ENCODE data around the gene OR2Z1. TPM values are rescaled to one million over a fixed set of nuclear protein-coding genes. Genes with fewer than 3 reads are reported as not detected.
"Not testable (repeated sequence)": the region's sequence is repeated elsewhere in the genome, so short reads cannot be mapped to it uniquely, and the experiment has no call there.

The OR2Z1 gene
- polyA plus RNA-seq, 4 donors = not detected

DNA sequence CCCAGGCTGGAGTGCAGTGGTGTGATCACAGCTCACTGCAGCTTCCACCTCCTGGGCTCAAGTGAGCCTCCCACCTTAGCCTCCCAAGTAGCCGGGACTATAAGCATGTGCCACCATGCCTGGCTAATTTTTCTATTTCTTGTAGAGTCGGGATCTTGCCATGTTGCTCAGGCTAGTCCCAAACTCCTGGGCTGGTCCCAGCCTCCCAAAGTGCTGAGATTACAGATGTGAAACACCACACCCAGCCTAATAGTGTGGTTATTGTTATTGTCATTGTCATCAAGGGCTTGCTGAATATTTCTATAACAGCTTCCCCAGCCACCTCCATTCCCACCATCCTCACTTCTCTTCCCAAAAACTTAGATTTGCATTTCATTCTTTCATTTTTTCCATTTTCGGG, 2.8 kb downstream of the OR2Z1 start:
- Histone ChIP-seq H3K9me3 (ENCODE audit: control insufficient read depth in 2 of 2, insufficient read depth in 1 of 2, low read depth in 1 of 2, low read length in 1 of 2) (no peaks in the 10 kb centered on the region), H3K36me3 (ENCODE audit: control insufficient read depth in 3 of 3, insufficient read depth in 2 of 3, low read depth in 1 of 3, low read length in 3 of 3) (no peaks in the 10 kb centered on the region), H3K27ac (ENCODE audit: low read depth in 1 of 3, low read length in 2 of 3) (no peak overlapping the region), H3K27me3 (ENCODE audit: control insufficient read depth in 3 of 3, insufficient read depth in 3 of 3, low read length in 3 of 3) (no peaks in the 10 kb centered on the region), H3K4me1 (ENCODE audit: control insufficient read depth in 3 of 3, insufficient read depth in 2 of 3, low read depth in 1 of 3, low read length in 2 of 3) (no peaks in the 10 kb centered on the region), H3K4me3 (ENCODE audit: low read depth in 1 of 3, low read length in 3 of 3) (no peak overlapping the region)
- DNase-seq (no peak), FAIRE-seq (no peak)
- 62 to 66% (median 64%) methylated on average over 3 of the region's 3 CpGs for WGBS, 3 donors

DNA sequence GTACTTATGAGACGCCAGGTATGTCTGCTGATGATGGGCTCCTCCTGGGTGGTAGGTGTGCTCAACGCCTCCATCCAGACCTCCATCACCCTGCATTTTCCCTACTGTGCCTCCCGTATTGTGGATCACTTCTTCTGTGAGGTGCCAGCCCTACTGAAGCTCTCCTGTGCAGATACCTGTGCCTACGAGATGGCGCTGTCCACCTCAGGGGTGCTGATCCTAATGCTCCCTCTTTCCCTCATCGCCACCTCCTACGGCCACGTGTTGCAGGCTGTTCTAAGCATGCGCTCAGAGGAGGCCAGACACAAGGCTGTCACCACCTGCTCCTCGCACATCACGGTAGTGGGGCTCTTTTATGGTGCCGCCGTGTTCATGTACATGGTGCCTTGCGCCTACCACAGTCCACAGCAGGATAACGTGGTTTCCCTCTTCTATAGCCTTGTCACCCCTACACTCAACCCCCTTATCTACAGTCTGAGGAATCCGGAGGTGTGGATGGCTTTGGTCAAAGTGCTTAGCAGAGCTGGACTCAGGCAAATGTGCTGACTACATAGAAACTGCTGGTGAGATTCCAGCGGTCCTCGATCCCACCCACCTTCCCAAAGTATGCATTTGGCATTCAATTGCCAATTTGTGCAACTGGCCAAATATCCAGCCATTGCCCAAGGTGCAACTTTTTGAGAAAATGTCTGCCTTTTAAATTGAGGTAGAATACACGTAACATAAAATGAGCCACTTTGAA, 10.2 kb downstream of the OR2Z1 start:
- Histone ChIP-seq H3K36me3 (ENCODE audit: control insufficient read depth in 3 of 3, insufficient read depth in 2 of 3, low read depth in 1 of 3, low read length in 3 of 3) (no peaks in the 10 kb centered on the region), H3K27ac (ENCODE audit: low read depth in 1 of 3, low read length in 2 of 3) (no peak overlapping the region)
- WGBS, 3 donors = 63 to 72% (median 69%) methylated on average over 19 of the region's 19 CpGs

GRCh38 chr19:8738377-8738776, 16.9 kb downstream of the OR2Z1 start:
- FAIRE-seq = no peak

More for the DNA sequence above, 10.2 kb downstream of the OR2Z1 start:
- no peak for DNase-seq
- Histone ChIP-seq H3K4me1 (ENCODE audit: control insufficient read depth in 3 of 3, insufficient read depth in 2 of 3, low read depth in 1 of 3, low read length in 2 of 3) (no peaks in the 10 kb centered on the region), H3K27me3 (ENCODE audit: control insufficient read depth in 3 of 3, insufficient read depth in 3 of 3, low read length in 3 of 3) (no peaks in the 10 kb centered on the region), H3K4me3 (ENCODE audit: low read depth in 1 of 3, low read length in 3 of 3) (no peak overlapping the region), H3K9me3 (ENCODE audit: control insufficient read depth in 2 of 2, insufficient read depth in 1 of 2, low read depth in 1 of 2, low read length in 1 of 2) (no peaks in the 10 kb centered on the region)
- no peak for FAIRE-seq

DNA sequence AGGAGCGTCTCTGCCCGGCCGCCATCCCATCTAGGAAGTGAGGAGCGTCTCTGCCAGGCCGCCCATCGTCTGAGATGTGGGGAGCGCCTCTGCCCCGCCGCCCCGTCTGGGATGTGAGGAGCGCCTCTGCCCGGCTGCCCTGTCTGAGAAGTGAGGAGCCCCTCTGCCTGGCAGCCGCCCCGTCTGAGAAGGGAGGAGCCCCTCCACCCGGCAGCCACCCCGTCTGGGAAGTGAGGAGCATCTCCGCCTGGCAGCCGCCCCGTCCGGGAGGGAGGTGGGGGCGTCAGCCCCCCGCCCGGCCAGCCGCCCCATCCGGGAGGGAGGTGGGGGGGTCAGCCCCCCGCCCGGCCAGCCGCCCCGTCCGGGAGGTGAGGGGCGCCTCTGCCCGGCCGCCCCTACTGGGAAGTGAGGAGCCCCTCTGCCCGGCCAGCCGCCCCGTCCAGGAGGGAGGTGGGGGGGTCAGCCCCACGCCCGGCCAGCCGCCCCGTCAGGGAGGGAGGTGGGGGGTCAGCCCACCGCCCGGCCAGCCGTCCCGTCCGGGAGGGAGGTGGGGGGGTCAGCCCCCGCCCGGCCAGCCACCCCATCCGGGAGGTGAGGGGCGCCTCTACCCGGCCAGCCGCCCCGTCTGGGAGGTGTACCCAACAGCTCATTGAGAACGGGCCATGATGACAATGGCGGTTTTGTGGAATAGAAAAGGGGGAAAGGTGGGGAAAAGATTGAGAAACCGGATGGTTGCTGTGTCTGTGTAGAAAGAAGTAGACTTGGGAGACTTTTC, 18.0 kb downstream of the OR2Z1 start:
- not testable (repeated sequence) for H3K27ac ChIP-seq (ENCODE audit: low read depth in 1 of 3, low read length in 2 of 3); H3K36me3 ChIP-seq (ENCODE audit: control insufficient read depth in 3 of 3, insufficient read depth in 2 of 3, low read depth in 1 of 3, low read length in 3 of 3); H3K4me3 ChIP-seq (ENCODE audit: low read depth in 1 of 3, low read length in 3 of 3); DNase-seq; H3K9me3 ChIP-seq (ENCODE audit: control insufficient read depth in 2 of 2, insufficient read depth in 1 of 2, low read depth in 1 of 2, low read length in 1 of 2); H3K27me3 ChIP-seq (ENCODE audit: control insufficient read depth in 3 of 3, insufficient read depth in 3 of 3, low read length in 3 of 3); H3K4me1 ChIP-seq (ENCODE audit: control insufficient read depth in 3 of 3, insufficient read depth in 2 of 3, low read depth in 1 of 3, low read length in 2 of 3); FAIRE-seq
- WGBS, 3 donors = 94 to 95% (median 95%) methylated on average over 23 to 39 of the region's 55 CpGs

More at GRCh38 chr19:8738377-8738776, 16.9 kb downstream of the OR2Z1 start:
- Histone ChIP-seq H3K27ac (ENCODE audit: low read depth in 1 of 3, low read length in 2 of 3) (no peak overlapping the region), H3K36me3 (ENCODE audit: control insufficient read depth in 3 of 3, insufficient read depth in 2 of 3, low read depth in 1 of 3, low read length in 3 of 3) (no peaks in the 10 kb centered on the region), H3K9me3 (ENCODE audit: control insufficient read depth in 2 of 2, insufficient read depth in 1 of 2, low read depth in 1 of 2, low read length in 1 of 2) (no peaks in the 10 kb centered on the region), H3K27me3 (ENCODE audit: control insufficient read depth in 3 of 3, insufficient read depth in 3 of 3, low read length in 3 of 3) (no peaks in the 10 kb centered on the region), H3K4me1 (ENCODE audit: control insufficient read depth in 3 of 3, insufficient read depth in 2 of 3, low read depth in 1 of 3, low read length in 2 of 3) (no peaks in the 10 kb centered on the region), H3K4me3 (ENCODE audit: low read depth in 1 of 3, low read length in 3 of 3) (no peak overlapping the region)
- WGBS, 3 donors = 84 to 88% (median 87%) methylated on average over 8 of the region's 8 CpGs
- no peak for DNase-seq

GRCh38 chr19:8767257-8767656, 45.8 kb downstream of the OR2Z1 start:
- not testable (repeated sequence) for H3K27ac ChIP-seq (ENCODE audit: low read depth in 1 of 3, low read length in 2 of 3); H3K36me3 ChIP-seq (ENCODE audit: control insufficient read depth in 3 of 3, insufficient read depth in 2 of 3, low read depth in 1 of 3, low read length in 3 of 3); H3K4me3 ChIP-seq (ENCODE audit: low read depth in 1 of 3, low read length in 3 of 3); H3K27me3 ChIP-seq (ENCODE audit: control insufficient read depth in 3 of 3, insufficient read depth in 3 of 3, low read length in 3 of 3); FAIRE-seq; DNase-seq; H3K4me1 ChIP-seq (ENCODE audit: control insufficient read depth in 3 of 3, insufficient read depth in 2 of 3, low read depth in 1 of 3, low read length in 2 of 3); H3K9me3 ChIP-seq (ENCODE audit: control insufficient read depth in 2 of 2, insufficient read depth in 1 of 2, low read depth in 1 of 2, low read length in 1 of 2)
- 85 to 87% (median 86%) methylated on average over 5 of the region's 11 CpGs for WGBS, 3 donors

- not testable (repeated sequence) for H3K27me3 ChIP-seq (ENCODE audit: control insufficient read depth in 3 of 3, insufficient read depth in 3 of 3, low read length in 3 of 3); H3K4me1 ChIP-seq (ENCODE audit: control insufficient read depth in 3 of 3, insufficient read depth in 2 of 3, low read depth in 1 of 3, low read length in 2 of 3); H3K36me3 ChIP-seq (ENCODE audit: control insufficient read depth in 3 of 3, insufficient read depth in 2 of 3, low read depth in 1 of 3, low read length in 3 of 3); DNase-seq; FAIRE-seq; H3K4me3 ChIP-seq (ENCODE audit: low read depth in 1 of 3, low read length in 3 of 3); H3K9me3 ChIP-seq (ENCODE audit: control insufficient read depth in 2 of 2, insufficient read depth in 1 of 2, low read depth in 1 of 2, low read length in 1 of 2); H3K27ac ChIP-seq (ENCODE audit: low read depth in 1 of 3, low read length in 2 of 3)
- WGBS, 3 donors = 86 to 88% (median 87%) methylated on average over 3 of the region's 8 CpGs
These were observed 47.8 kb downstream of the OR2Z1 start for GRCh38 chr19:8769265-8769664.

DNA sequence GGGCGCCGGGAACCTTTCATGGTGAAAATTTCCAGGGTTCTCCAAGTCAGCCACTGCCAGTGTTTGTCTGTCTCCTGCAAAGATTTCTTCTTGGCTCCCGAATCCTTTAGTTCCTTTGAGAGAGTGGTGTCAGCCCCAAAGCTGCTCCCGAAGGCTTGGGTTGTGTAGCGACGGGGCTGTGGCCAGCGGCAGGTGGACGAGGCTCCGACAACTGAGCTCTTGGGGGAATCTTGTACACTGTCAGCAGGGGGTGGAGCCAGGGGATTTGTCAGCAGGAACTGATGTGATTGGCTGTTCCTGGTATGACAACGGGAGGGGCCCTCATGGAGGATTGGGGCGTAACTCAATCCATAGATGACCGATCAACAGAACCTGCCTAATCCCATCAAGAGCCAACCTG, 52.2 kb downstream of the OR2Z1 start:
- not testable (repeated sequence) for H3K27me3 ChIP-seq (ENCODE audit: control insufficient read depth in 3 of 3, insufficient read depth in 3 of 3, low read length in 3 of 3); FAIRE-seq; H3K9me3 ChIP-seq (ENCODE audit: control insufficient read depth in 2 of 2, insufficient read depth in 1 of 2, low read depth in 1 of 2, low read length in 1 of 2); DNase-seq; H3K27ac ChIP-seq (ENCODE audit: low read depth in 1 of 3, low read length in 2 of 3); H3K4me3 ChIP-seq (ENCODE audit: low read depth in 1 of 3, low read length in 3 of 3); H3K36me3 ChIP-seq (ENCODE audit: control insufficient read depth in 3 of 3, insufficient read depth in 2 of 3, low read depth in 1 of 3, low read length in 3 of 3); H3K4me1 ChIP-seq (ENCODE audit: control insufficient read depth in 3 of 3, insufficient read depth in 2 of 3, low read depth in 1 of 3, low read length in 2 of 3)
- 89 to 90% methylated on average over 6 of the region's 12 CpGs; no CpG with 5 or more reads in 1 of the 3 donors for WGBS, 3 donors

All from small intestine (tissue), 7 donors.